NB4 (cell line): ENCODE data around the gene TLCD5.

ENCODE experiments used
- CTCF ChIP-seq: IDR thresholded peaks from one replicate; pipeline ENCODE4 v1.5.1; 2012; ENCODE audit warnings: low read depth, low read length
- MAX ChIP-seq: IDR thresholded peaks from 2 replicates; pipeline ENCODE4 v1.6.1; 2011; ENCODE audit warnings: low read depth, low read length
- MYC ChIP-seq: IDR thresholded peaks from 2 replicates; pipeline ENCODE4 v1.6.1; 2011; ENCODE audit warnings: low read depth, low read length
- POLR2A ChIP-seq: IDR thresholded peaks from 2 replicates; pipeline ENCODE4 v1.6.1; 2011; ENCODE audit warnings: mild to moderate bottlenecking; ENCODE audit not compliant: insufficient read length; ENCODE audit errors: extremely low read depth

DNA sequence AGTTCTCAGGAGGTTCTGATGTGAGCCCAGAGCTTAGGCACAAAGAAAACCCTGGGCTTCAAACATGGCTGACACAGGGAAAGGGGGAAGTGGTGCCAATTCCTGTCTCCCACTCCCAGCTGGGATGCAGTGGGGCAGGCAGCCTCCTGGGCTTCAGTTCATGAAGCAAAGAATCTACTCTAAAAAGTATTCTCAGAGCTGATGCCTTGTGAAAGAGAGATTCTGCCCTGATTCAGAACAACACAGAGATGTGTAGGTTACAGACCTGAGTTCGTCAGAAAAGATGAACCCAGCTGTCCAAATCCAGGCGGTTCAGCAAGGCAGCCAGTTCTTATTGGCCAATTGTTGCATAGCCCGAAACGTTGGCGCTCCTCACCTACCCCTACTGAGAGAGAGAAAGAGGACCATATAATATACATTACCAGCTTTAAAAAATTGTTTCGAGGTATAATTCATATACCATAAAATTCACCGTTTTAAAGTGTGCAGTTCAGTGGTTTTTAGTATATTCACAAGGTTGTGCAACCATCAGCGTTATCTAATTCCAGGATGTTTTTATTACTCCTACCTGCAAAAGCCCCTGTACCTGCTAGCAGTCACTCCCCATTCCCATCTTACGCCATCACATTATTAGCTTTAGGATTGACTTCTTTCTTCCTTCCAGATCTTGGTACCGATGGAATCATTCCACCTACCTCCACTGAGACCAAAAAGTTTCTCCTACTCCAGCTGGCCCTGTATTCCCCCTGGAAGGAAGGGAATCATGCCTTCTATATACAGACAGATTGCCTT is 7.2 kb upstream of the TLCD5 start:
- TF ChIP-seq CTCF (no peak), POLR2A (no peak), MYC (no peak), MAX (no peak)
